ENCODE data around the gene GSX1.

The GSX1 gene

DNA sequence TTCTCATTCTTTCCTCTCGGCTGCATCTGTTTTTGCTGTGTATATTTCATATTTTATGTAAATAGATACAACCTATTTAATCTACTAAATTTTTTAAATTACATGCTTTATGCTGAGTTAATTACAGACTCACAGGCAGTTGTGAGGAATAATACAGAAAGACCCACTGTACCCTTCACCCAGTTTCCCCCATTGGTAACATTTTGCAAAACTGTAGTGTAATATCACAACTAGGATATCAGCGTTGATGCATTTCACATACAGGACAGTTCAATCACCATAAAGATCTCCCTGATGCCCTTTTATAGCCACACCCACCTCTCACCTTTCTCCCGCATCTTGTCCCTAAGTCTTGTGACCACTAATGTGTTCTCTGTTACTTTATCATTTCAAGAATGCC is 43.5 kb downstream of the GSX1 start:
- no peak for DNase-seq

DNA sequence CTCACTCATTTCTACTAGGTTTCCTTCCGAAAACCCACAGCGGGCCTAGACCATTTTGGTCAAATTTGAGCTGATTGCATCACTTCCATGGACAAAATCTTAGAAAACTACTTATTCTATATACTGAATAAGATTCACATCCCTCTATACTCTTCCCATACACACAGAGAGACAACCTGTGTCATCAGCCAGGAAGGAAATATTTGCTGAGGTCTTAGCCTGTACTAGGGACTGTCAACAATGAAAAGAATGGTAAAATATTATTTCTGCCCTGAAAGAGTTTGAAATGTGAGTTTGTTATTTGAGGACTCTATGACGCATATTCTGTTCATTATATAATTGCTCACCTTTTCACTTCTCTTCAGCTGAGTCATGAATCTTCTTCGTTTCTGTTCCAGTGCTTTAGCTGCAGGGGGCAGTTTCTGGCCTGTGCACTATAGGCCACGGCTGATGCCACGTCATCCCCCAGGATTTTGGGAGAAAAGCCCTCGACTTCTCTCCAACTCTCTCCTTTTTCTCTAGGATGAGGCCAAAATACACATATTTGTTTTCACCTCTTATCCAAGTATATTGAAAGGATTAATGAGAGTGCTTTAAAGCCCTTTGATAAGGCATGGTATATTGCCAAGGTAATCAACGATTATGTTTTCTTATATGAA is 47.7 kb downstream of the GSX1 start:
- DNase-seq: no peak

DNA sequence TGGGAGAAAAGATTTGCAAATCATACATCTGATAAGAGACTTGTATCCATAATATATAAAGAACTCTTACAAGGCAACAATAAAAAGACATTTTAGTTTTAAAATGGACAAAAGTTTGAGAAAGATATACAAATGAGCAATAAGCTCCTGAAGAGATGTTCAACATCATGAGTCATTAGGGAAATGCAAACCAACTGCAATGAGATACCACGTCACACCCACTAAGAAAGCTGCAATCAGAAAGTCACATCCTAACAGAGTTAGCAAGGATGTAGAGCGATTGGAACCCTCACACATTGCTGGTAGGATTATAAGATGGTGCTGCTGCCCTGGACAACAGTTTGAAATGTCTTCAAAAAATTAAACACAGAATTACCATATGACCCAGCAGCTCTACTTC is 50.3 kb downstream of the GSX1 start:
- no peak for DNase-seq

All from SW 1271 (cell line).